NCI-H82 treated with DMSO at 0.1 percent for 48 hours (cell line): Measurements from ENCODE around the gene MAGI1.
"Not testable (repeated sequence)": the region's sequence is repeated elsewhere in the genome, so short reads cannot be mapped to it uniquely, and the experiment has no call there.

Source experiments
- DNase-seq: peaks from one replicate; lab custom pipeline; 2025; ENCODE audit not compliant: unreplicated experiment; lab: John Stamatoyannopoulos, UW

The MAGI1 gene

GRCh38 chr3:65577843-65578430 is 460.8 kb downstream of the MAGI1 start:
- no peak for DNase-seq

- no peak for DNase-seq
Measured at GRCh38 chr3:65576966-65577365, 461.8 kb downstream of the MAGI1 start.

- DNase-seq = no peak
Measured at GRCh38 chr3:65576228-65576627, 462.5 kb downstream of the MAGI1 start.

- DNase-seq = no peak
Measured at GRCh38 chr3:65575376-65575840, 463.3 kb downstream of the MAGI1 start.

- DNase-seq = no peak
Measured at GRCh38 chr3:65573548-65574116, 465.1 kb downstream of the MAGI1 start.

GRCh38 chr3:65572175-65572777 is 466.4 kb downstream of the MAGI1 start:
- DNase-seq = no peak

- DNase-seq = no peak
Measured at GRCh38 chr3:65569845-65570405, 468.8 kb downstream of the MAGI1 start.

- no peak for DNase-seq
Measured at GRCh38 chr3:65569129-65569528, 469.6 kb downstream of the MAGI1 start.

GRCh38 chr3:65568497-65568896 is 470.2 kb downstream of the MAGI1 start:
- DNase-seq = no peak

GRCh38 chr3:65565744-65566143 is 473.0 kb downstream of the MAGI1 start:
- not testable (repeated sequence) for DNase-seq

- no peak for DNase-seq
Measured at GRCh38 chr3:65564483-65564882, 474.2 kb downstream of the MAGI1 start.

- no peak for DNase-seq
Measured at GRCh38 chr3:65563861-65564260, 474.9 kb downstream of the MAGI1 start.

- peak; percentile 18 for DNase-seq
Measured at GRCh38 chr3:65562447-65562846, 476.3 kb downstream of the MAGI1 start.

- DNase-seq = no peak
Measured at GRCh38 chr3:65561617-65562016, 477.1 kb downstream of the MAGI1 start.

GRCh38 chr3:65560901-65561300 is 477.8 kb downstream of the MAGI1 start:
- DNase-seq = no peak

- DNase-seq = no peak
Measured at GRCh38 chr3:65560133-65560532, 478.6 kb downstream of the MAGI1 start.

- no peak for DNase-seq
Measured at GRCh38 chr3:65559643-65560042, 479.1 kb downstream of the MAGI1 start.

- no peak for DNase-seq
Measured at GRCh38 chr3:65558826-65559225, 479.9 kb downstream of the MAGI1 start.

- DNase-seq = no peak
Measured at GRCh38 chr3:65557899-65558564, 480.7 kb downstream of the MAGI1 start.

- no peak for DNase-seq
Measured at GRCh38 chr3:65556934-65557577, 481.7 kb downstream of the MAGI1 start.

GRCh38 chr3:65552434-65552833 is 486.3 kb downstream of the MAGI1 start:
- DNase-seq = no peak
